Neural progenitor cell (in vitro differentiated cells): ENCODE data around the gene MAT1A. TPM values are rescaled to one million over a fixed set of nuclear protein-coding genes. Genes with fewer than 3 reads are reported as not detected.

Source experiments
- DNase-seq: peaks from one replicate; pipeline ENCODE4 v3.0.0-alpha.2; 2016; ENCODE audit warnings: low spot score
- H2AFZ ChIP-seq: fragments of 200-600 bp; sonication (generic); replicated peaks from 2 replicates; pipeline ENCODE4 v1.6.1; 2016; ENCODE audit warnings: antibody characterized with exemption
- H3F3A ChIP-seq: fragments of 200-600 bp; sonication (generic); 2 replicates; pipeline ENCODE4 v1.6.1; 2016; ENCODE audit warnings: antibody characterized with exemption, low read depth
- H3K27ac ChIP-seq: fragments of 200-600 bp; sonication (generic); 2 replicates; pipeline ENCODE4 v1.5.1; 2016; ENCODE audit warnings: mild to moderate bottlenecking
- H3K27me3 ChIP-seq: fragments of 200-600 bp; sonication (generic); 2 replicates; pipeline ENCODE4 v1.6.1; 2016; ENCODE audit warnings: mild to moderate bottlenecking, moderate library complexity
- H3K36me3 ChIP-seq: fragments of 200-600 bp; sonication (generic); 2 replicates; pipeline ENCODE4 v1.5.1; 2016
- H3K4me1 ChIP-seq: fragments of 200-600 bp; sonication (generic); 2 replicates; pipeline ENCODE4 v1.6.1; 2016; ENCODE audit warnings: mixed run types
- H3K4me2 ChIP-seq: fragments of 200-600 bp; sonication (generic); 2 replicates; pipeline ENCODE4 v1.6.1; 2016
- H3K4me3 ChIP-seq: fragments of 200-600 bp; sonication (generic); 2 replicates; pipeline ENCODE4 v1.5.1; 2016
- H3K79me2 ChIP-seq: fragments of 200-600 bp; sonication (generic); 2 replicates; pipeline ENCODE4 v1.6.1; 2016; ENCODE audit warnings: low read depth
- H3K9ac ChIP-seq: fragments of 200-600 bp; sonication (generic); 2 replicates; pipeline ENCODE4 v1.6.1; 2016
- H3K9me3 ChIP-seq: fragments of 200-600 bp; sonication (generic); 2 replicates; pipeline ENCODE4 v1.5.1; 2016; ENCODE audit warnings: low read depth
- H4K20me1 ChIP-seq: fragments of 200-600 bp; sonication (generic); 2 replicates; pipeline ENCODE4 v1.6.1; 2016; ENCODE audit warnings: low read depth
- H3K27ac Mint-ChIP-seq: 3 replicates; pipeline ENCODE4 v1.8.0; 2021; ENCODE audit warnings: mixed read lengths
- H3K27me3 Mint-ChIP-seq: 2 replicates; pipeline ENCODE4 v1.8.0; 2022; ENCODE audit warnings: low read depth, mild to moderate bottlenecking, inconsistent platforms, moderate library complexity, mixed read lengths; ENCODE audit not compliant: insufficient read depth
- H3K36me3 Mint-ChIP-seq: 3 replicates; pipeline ENCODE4 v1.8.0; 2021; ENCODE audit warnings: mixed read lengths
- H3K4me1 Mint-ChIP-seq: 3 replicates; pipeline ENCODE4 v1.8.0; 2021; ENCODE audit warnings: mixed read lengths
- H3K4me3 Mint-ChIP-seq: 3 replicates; pipeline ENCODE4 v1.8.0; 2021; ENCODE audit warnings: mild to moderate bottlenecking, moderate library complexity, mixed read lengths
- H3K9me3 Mint-ChIP-seq: 3 replicates; pipeline ENCODE4 v1.8.0; 2020; ENCODE audit warnings: mixed read lengths
- CTCF ChIP-seq: fragments of 200-600 bp; sonication (generic); IDR thresholded peaks from 2 replicates; pipeline ENCODE4 v1.5.1; 2017; ENCODE audit warnings: antibody characterized with exemption, mild to moderate bottlenecking
- EZH2 ChIP-seq: fragments of 200-600 bp; sonication (generic); IDR thresholded peaks from 2 replicates; pipeline ENCODE4 v1.6.1; 2017; ENCODE audit warnings: antibody characterized with exemption, mild to moderate bottlenecking, moderate library complexity
- EZH2phosphoT487 ChIP-seq: fragments of 200-600 bp; sonication (generic); IDR thresholded peaks from 2 replicates; pipeline ENCODE4 v1.6.1; 2017; ENCODE audit warnings: antibody characterized with exemption
- total RNA-seq: library from RNA; depleted of rRNA; stranded (reverse); fragments of >200 nt; gene quantifications from 2 replicates; pipeline ENCODE4 v1.2.3, GENCODE V29; 2015; ENCODE audit warnings: low replicate concordance

MAT1A gene
- total RNA-seq, 1 donor from 2014 or later, result not detected

GRCh38 chr10:80275135-80275498 lies 14.3 kb downstream of the MAT1A start:
- peaks cover 12% of the 10 kb centered on the region for H3K27me3 Mint-ChIP-seq
- Histone ChIP-seq H3K79me2 (no peaks in the 10 kb centered on the region), H3K4me2 (no peak overlapping the region), H3K4me1 (no peaks in the 10 kb centered on the region), H4K20me1 (no peaks in the 10 kb centered on the region), H3K9me3 (no peaks in the 10 kb centered on the region), H3F3A (no peaks in the 10 kb centered on the region), H3K9ac (no peak overlapping the region), H3K4me3 (no peak overlapping the region), H3K36me3 (no peaks in the 10 kb centered on the region), H3K27me3 (no peaks in the 10 kb centered on the region), H2AFZ (no peak overlapping the region), H3K27ac (no peak overlapping the region)
- H3K9me3 Mint-ChIP-seq, result peaks cover 2% of the 10 kb centered on the region
- no peaks in the 10 kb centered on the region for H3K36me3 Mint-ChIP-seq
- no peak overlapping the region for H3K4me3 Mint-ChIP-seq
- TF ChIP-seq CTCF (no peak), EZH2 (no peak), EZH2phosphoT487 (no peak)
- no peak for DNase-seq
- no peak overlapping the region for H3K27ac Mint-ChIP-seq
- H3K4me1 Mint-ChIP-seq, result peaks cover 9% of the 10 kb centered on the region

GRCh38 chr10:80274396-80275134 lies 14.9 kb downstream of the MAT1A start:
- no peaks in the 10 kb centered on the region for H3K9me3 ChIP-seq
- no peak overlapping the region for H3K27ac ChIP-seq
- no peak overlapping the region for H2AFZ ChIP-seq
- Mint-ChIP-seq H3K4me3 (no peak overlapping the region), H3K9me3 (peaks cover 4% of the 10 kb centered on the region), H3K27me3 (peaks cover 11% of the 10 kb centered on the region), H3K4me1 (peaks cover 9% of the 10 kb centered on the region), H3K27ac (no peak overlapping the region), H3K36me3 (no peaks in the 10 kb centered on the region)
- H3F3A ChIP-seq, result no peaks in the 10 kb centered on the region
- no peaks in the 10 kb centered on the region for H3K4me1 ChIP-seq
- H3K4me2 ChIP-seq, result no peak overlapping the region
- H3K36me3 ChIP-seq, result no peaks in the 10 kb centered on the region
- H3K4me3 ChIP-seq, result no peak overlapping the region
- no peaks in the 10 kb centered on the region for H4K20me1 ChIP-seq
- TF ChIP-seq EZH2phosphoT487, result no peak
- no peak for TF ChIP-seq EZH2
- TF ChIP-seq CTCF, result no peak
- no peaks in the 10 kb centered on the region for H3K79me2 ChIP-seq
- no peak overlapping the region for H3K9ac ChIP-seq
- H3K27me3 ChIP-seq, result no peaks in the 10 kb centered on the region
- DNase-seq, result no peak

GRCh38 chr10:80273523-80274170 lies 15.8 kb downstream of the MAT1A start:
- no peaks in the 10 kb centered on the region for H3K36me3 Mint-ChIP-seq
- peaks cover 9% of the 10 kb centered on the region for H3K4me1 Mint-ChIP-seq
- H3K27me3 Mint-ChIP-seq, result peaks cover 6% of the 10 kb centered on the region
- H3K27me3 ChIP-seq, result no peaks in the 10 kb centered on the region
- no peak for DNase-seq
- no peak overlapping the region for H3K4me3 Mint-ChIP-seq
- H3K4me1 ChIP-seq, result no peaks in the 10 kb centered on the region
- H3K79me2 ChIP-seq, result no peaks in the 10 kb centered on the region
- H3K4me2 ChIP-seq, result no peak overlapping the region
- no peak overlapping the region for H3K4me3 ChIP-seq
- H3K9me3 ChIP-seq, result no peaks in the 10 kb centered on the region
- peaks cover 4% of the 10 kb centered on the region for H3K9me3 Mint-ChIP-seq
- no peaks in the 10 kb centered on the region for H3F3A ChIP-seq
- no peak overlapping the region for H3K27ac ChIP-seq
- no peaks in the 10 kb centered on the region for H4K20me1 ChIP-seq
- H2AFZ ChIP-seq, result no peak overlapping the region
- no peaks in the 10 kb centered on the region for H3K36me3 ChIP-seq
- no peak overlapping the region for H3K9ac ChIP-seq
- TF ChIP-seq EZH2 (no peak), EZH2phosphoT487 (no peak), CTCF (no peak)
- H3K27ac Mint-ChIP-seq, result no peak overlapping the region
